ENCODE results near the gene CHCHD3. TPM values are rescaled to one million over a fixed set of nuclear protein-coding genes. Genes with fewer than 3 reads are reported as not detected.

The CHCHD3 gene
- total RNA-seq, 2 donors from 2014 or later = 88.3 to 154 TPM

DNA sequence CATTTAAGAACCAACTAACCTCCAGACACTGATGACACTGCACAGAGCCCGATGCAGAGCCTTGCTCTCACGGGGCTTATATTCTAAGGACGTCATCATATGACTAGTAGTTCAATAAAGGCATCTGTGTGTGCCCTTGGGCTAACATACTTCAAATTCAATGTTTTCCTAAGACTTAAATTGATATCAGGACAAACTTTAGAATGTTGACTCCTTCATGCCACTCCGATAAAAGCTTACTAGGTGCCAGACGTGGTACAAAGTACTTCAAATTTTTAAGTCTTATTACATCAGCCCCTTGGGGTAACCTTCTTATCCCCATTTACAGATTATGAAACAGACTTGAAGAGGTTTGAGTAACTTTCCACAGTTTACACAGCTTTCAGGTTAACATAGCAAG lies 314.5 kb downstream of the CHCHD3 start:
- no peak for DNase-seq (ENCODE audit: low spot score)
- H3K27ac ChIP-seq = no peak overlapping the region
- TF ChIP-seq, protein P1, sequence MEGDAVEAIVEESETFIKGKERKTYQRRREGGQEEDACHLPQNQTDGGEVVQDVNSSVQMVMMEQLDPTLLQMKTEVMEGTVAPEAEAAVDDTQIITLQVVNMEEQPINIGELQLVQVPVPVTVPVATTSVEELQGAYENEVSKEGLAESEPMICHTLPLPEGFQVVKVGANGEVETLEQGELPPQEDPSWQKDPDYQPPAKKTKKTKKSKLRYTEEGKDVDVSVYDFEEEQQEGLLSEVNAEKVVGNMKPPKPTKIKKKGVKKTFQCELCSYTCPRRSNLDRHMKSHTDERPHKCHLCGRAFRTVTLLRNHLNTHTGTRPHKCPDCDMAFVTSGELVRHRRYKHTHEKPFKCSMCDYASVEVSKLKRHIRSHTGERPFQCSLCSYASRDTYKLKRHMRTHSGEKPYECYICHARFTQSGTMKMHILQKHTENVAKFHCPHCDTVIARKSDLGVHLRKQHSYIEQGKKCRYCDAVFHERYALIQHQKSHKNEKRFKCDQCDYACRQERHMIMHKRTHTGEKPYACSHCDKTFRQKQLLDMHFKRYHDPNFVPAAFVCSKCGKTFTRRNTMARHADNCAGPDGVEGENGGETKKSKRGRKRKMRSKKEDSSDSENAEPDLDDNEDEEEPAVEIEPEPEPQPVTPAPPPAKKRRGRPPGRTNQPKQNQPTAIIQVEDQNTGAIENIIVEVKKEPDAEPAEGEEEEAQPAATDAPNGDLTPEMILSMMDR (IDR thresholded peaks at IDR 0.05) = no peak
- H3K4me3 ChIP-seq = no peak overlapping the region
- H3K9me3 ChIP-seq = peaks cover 0 to 13% of the 10 kb centered on the region in 2 donors
- H3K27me3 ChIP-seq = no peaks in the 10 kb centered on the region
- H3K4me1 ChIP-seq = no peaks in the 10 kb centered on the region
- no peaks in the 10 kb centered on the region for H3K36me3 ChIP-seq

DNA sequence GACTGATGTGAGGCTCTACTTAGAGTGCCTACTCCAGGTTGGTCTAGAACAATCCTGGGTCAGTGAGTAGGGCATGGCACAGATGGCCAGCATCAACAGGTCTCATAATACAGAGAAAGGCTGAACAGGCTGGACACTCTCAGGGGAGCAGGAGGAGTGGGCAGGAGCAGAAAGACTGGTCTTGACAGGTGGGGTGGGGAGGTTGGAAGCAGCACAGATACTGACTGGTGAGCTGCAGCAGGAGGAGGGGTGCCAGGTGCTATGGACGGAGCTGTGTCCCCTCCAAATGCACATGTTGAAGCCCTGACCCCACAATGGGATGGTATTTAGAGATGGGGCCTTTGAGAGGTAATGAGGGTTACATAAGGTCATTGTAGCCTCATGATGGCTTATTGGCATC lies 315.2 kb downstream of the CHCHD3 start:
- no peak for DNase-seq (ENCODE audit: low spot score)
- H3K27ac ChIP-seq = no peak overlapping the region
- TF ChIP-seq, protein P1 (IDR thresholded peaks at IDR 0.05) = no peak
- H3K36me3 ChIP-seq = no peaks in the 10 kb centered on the region
- no peaks in the 10 kb centered on the region for H3K4me1 ChIP-seq
- peaks cover 0 to 13% of the 10 kb centered on the region in 2 donors for H3K9me3 ChIP-seq
- no peak overlapping the region for H3K4me3 ChIP-seq
- no peaks in the 10 kb centered on the region for H3K27me3 ChIP-seq

DNA sequence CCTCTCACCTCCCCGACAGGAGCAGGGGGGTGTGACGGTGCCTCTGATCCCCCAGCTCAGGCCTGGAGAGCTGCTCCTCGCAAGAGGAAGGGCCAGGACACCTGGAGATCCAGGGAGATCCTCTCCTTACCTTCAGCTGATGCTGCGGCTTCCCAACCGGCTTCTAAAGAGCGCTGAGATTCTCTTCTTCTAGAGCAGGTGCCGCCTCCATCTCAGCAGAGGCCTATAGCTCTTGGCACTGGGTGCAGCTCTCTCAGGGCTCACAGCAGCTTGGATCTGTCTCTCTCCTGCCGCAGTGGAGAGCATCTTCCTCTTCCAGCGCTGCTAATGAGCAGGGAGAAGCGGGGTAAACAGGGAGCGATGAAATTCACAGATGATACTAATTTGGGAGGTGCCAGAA lies 316.0 kb downstream of the CHCHD3 start:
- H3K27me3 ChIP-seq = no peaks in the 10 kb centered on the region
- peaks cover 0 to 13% of the 10 kb centered on the region in 2 donors for H3K9me3 ChIP-seq
- no peak overlapping the region for H3K27ac ChIP-seq
- no peak overlapping the region for H3K4me3 ChIP-seq
- DNase-seq (ENCODE audit: low spot score) = no peak
- H3K36me3 ChIP-seq = no peaks in the 10 kb centered on the region
- H3K4me1 ChIP-seq = no peaks in the 10 kb centered on the region
- TF ChIP-seq, protein P1 (IDR thresholded peaks at IDR 0.05) = no peak

- Histone ChIP-seq H3K4me1 (no peaks in the 10 kb centered on the region), H3K9me3 (peaks cover 0 to 8% of the 10 kb centered on the region in 2 donors), H3K4me3 (no peak overlapping the region), H3K27ac (no peak overlapping the region), H3K36me3 (no peaks in the 10 kb centered on the region), H3K27me3 (no peaks in the 10 kb centered on the region)
- TF ChIP-seq, protein P1 (IDR thresholded peaks at IDR 0.05) = no peak
- no peak for DNase-seq (ENCODE audit: low spot score)
Observed at GRCh38 chr7:132764762-132765161, 317.1 kb downstream of the CHCHD3 start.

DNA sequence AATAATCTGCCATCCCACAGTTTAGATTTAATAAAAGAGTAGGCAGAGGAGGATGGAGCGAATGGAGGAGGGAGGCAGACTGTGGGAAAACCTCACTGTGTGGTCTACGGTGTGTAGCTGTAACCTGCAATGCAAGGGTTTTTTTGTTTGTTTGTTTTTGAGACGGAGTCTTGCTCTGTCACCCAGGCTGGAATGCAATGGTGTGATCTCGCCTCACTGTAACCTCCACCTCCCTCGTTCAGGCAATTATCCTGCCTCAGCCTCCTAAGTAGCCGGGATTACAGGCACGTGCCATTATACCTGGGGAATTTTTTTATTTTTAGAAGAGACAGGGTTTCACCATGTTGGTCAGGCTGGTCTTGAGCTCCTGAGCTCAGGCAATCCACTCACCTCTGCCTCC lies 321.0 kb downstream of the CHCHD3 start:
- H3K27me3 ChIP-seq = no peaks in the 10 kb centered on the region
- H3K9me3 ChIP-seq = no peaks in the 10 kb centered on the region
- H3K27ac ChIP-seq = no peak overlapping the region
- H3K4me3 ChIP-seq = no peak overlapping the region
- TF ChIP-seq, protein P1 (IDR thresholded peaks at IDR 0.05) = no peak
- no peak for DNase-seq (ENCODE audit: low spot score)
- H3K4me1 ChIP-seq = no peaks in the 10 kb centered on the region
- no peaks in the 10 kb centered on the region for H3K36me3 ChIP-seq

DNA sequence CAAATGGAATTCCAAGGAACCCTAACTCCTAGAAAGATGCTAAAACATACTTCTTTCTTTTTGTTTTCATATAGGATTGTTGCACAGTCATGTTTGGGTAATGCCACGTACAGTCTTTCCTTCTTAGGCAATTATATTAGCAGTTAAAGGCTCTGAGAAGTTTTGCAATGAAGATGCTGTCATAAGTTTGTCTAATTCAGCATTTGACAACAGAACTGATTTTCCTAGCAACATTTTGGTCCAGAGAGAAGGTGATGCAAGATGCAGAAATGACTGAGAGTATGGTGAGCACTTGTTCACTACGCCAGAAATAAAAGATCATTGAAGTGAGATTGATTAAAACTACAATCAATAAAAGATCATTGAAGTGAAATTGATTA lies 321.7 kb downstream of the CHCHD3 start:
- TF ChIP-seq, protein P1 (IDR thresholded peaks at IDR 0.05) = no peak
- Histone ChIP-seq H3K27me3 (no peaks in the 10 kb centered on the region), H3K9me3 (no peaks in the 10 kb centered on the region), H3K4me1 (no peaks in the 10 kb centered on the region), H3K27ac (no peak overlapping the region), H3K36me3 (no peaks in the 10 kb centered on the region), H3K4me3 (no peak overlapping the region)
- no peak for DNase-seq (ENCODE audit: low spot score)
